Liver (tissue), 3 donors: Measurements from ENCODE around the gene WDR27.

Source experiments
- CTCF ChIP-seq: fragments of 150-350 bp; IDR thresholded peaks from 2 replicates; pipeline ENCODE4 v1.5.1; 2017; ENCODE audit warnings: improper control_type of control experiment, low read depth, low read length; ENCODE audit not compliant: missing input control
- FOXA1 ChIP-seq: IDR thresholded peaks from 2 replicates; pipeline ENCODE4 v1.6.1; 2016; ENCODE audit warnings: antibody characterized with exemption
- GABPA ChIP-seq, 2 donors: IDR thresholded peaks in 1 of 2; conservative IDR thresholded peaks in 1 of 2; 2 replicates each; pipeline ENCODE4 v1.6.1; 2016; ENCODE audit warnings: antibody characterized with exemption in 2 of 2, mild to moderate bottlenecking in 1 of 2, moderate library complexity in 1 of 2
- JUND ChIP-seq, 2 donors: IDR thresholded peaks; 2 replicates each; pipeline ENCODE4 v1.6.1; 2016; ENCODE audit warnings: antibody characterized with exemption in 2 of 2
- MAX ChIP-seq: IDR thresholded peaks from 2 replicates; pipeline ENCODE4 v1.6.1; 2016; ENCODE audit warnings: antibody characterized with exemption
- RAD21 ChIP-seq, 2 donors: IDR thresholded peaks; 2 replicates each; pipeline ENCODE4 v1.6.1; 2016; ENCODE audit warnings: antibody characterized with exemption in 2 of 2, mild to moderate bottlenecking in 2 of 2
- RXRA ChIP-seq, 2 donors: IDR thresholded peaks; 2 replicates each; pipeline ENCODE4 v1.6.1; 2017 to 2018; ENCODE audit warnings: antibody characterized with exemption in 2 of 2, mild to moderate bottlenecking in 1 of 2
- TAF1 ChIP-seq: conservative IDR thresholded peaks from 2 replicates; pipeline ENCODE4 v1.6.1; 2016; ENCODE audit warnings: antibody characterized with exemption, mild to moderate bottlenecking
- YY1 ChIP-seq: IDR thresholded peaks from 2 replicates; pipeline ENCODE4 v1.6.1; 2016; ENCODE audit warnings: antibody characterized with exemption, mild to moderate bottlenecking
- TF ChIP-seq, protein P1 (sequence below): IDR thresholded peaks from 2 replicates; pipeline ENCODE4 v1.6.1; 2016; ENCODE audit warnings: antibody characterized with exemption, mild to moderate bottlenecking
- donor health status: healthy.
- donor health status: healthy.

- TF ChIP-seq CTCF (no peak), MAX (no peak), GABPA (IDR thresholded peaks at IDR 0.05 in 1 of 2, conservative IDR thresholded peaks at IDR 0.05 in 1 of 2) (no peak), YY1 (no peak), TAF1 (no peak), JUND (IDR thresholded peaks at IDR 0.05) (no peak), FOXA1 (no peak), RAD21 (IDR thresholded peaks at IDR 0.05) (no peak), RXRA (IDR thresholded peaks at IDR 0.05) (no peak)
- TF ChIP-seq, protein P1, sequence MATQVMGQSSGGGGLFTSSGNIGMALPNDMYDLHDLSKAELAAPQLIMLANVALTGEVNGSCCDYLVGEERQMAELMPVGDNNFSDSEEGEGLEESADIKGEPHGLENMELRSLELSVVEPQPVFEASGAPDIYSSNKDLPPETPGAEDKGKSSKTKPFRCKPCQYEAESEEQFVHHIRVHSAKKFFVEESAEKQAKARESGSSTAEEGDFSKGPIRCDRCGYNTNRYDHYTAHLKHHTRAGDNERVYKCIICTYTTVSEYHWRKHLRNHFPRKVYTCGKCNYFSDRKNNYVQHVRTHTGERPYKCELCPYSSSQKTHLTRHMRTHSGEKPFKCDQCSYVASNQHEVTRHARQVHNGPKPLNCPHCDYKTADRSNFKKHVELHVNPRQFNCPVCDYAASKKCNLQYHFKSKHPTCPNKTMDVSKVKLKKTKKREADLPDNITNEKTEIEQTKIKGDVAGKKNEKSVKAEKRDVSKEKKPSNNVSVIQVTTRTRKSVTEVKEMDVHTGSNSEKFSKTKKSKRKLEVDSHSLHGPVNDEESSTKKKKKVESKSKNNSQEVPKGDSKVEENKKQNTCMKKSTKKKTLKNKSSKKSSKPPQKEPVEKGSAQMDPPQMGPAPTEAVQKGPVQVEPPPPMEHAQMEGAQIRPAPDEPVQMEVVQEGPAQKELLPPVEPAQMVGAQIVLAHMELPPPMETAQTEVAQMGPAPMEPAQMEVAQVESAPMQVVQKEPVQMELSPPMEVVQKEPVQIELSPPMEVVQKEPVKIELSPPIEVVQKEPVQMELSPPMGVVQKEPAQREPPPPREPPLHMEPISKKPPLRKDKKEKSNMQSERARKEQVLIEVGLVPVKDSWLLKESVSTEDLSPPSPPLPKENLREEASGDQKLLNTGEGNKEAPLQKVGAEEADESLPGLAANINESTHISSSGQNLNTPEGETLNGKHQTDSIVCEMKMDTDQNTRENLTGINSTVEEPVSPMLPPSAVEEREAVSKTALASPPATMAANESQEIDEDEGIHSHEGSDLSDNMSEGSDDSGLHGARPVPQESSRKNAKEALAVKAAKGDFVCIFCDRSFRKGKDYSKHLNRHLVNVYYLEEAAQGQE: no peak
Observed at GRCh38 chr6:169627736-169628607, 73.9 kb downstream of the WDR27 start.
